GM12874 (cell line): ENCODE data around the gene HDAC9.

Experiments
- TF ChIP-seq, protein P1 (sequence below): IDR thresholded peaks from 2 replicates; pipeline ENCODE4 v1.5.1; 2011; ENCODE audit warnings: low read depth, mild to moderate bottlenecking, control low read depth, low read length, moderate library complexity; ENCODE audit not compliant: insufficient read depth

HDAC9 gene

GRCh38 chr7:18788026-18788425 lies 292.5 kb downstream of the HDAC9 start:
- TF ChIP-seq, protein P1, sequence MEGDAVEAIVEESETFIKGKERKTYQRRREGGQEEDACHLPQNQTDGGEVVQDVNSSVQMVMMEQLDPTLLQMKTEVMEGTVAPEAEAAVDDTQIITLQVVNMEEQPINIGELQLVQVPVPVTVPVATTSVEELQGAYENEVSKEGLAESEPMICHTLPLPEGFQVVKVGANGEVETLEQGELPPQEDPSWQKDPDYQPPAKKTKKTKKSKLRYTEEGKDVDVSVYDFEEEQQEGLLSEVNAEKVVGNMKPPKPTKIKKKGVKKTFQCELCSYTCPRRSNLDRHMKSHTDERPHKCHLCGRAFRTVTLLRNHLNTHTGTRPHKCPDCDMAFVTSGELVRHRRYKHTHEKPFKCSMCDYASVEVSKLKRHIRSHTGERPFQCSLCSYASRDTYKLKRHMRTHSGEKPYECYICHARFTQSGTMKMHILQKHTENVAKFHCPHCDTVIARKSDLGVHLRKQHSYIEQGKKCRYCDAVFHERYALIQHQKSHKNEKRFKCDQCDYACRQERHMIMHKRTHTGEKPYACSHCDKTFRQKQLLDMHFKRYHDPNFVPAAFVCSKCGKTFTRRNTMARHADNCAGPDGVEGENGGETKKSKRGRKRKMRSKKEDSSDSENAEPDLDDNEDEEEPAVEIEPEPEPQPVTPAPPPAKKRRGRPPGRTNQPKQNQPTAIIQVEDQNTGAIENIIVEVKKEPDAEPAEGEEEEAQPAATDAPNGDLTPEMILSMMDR, result no peak

DNA sequence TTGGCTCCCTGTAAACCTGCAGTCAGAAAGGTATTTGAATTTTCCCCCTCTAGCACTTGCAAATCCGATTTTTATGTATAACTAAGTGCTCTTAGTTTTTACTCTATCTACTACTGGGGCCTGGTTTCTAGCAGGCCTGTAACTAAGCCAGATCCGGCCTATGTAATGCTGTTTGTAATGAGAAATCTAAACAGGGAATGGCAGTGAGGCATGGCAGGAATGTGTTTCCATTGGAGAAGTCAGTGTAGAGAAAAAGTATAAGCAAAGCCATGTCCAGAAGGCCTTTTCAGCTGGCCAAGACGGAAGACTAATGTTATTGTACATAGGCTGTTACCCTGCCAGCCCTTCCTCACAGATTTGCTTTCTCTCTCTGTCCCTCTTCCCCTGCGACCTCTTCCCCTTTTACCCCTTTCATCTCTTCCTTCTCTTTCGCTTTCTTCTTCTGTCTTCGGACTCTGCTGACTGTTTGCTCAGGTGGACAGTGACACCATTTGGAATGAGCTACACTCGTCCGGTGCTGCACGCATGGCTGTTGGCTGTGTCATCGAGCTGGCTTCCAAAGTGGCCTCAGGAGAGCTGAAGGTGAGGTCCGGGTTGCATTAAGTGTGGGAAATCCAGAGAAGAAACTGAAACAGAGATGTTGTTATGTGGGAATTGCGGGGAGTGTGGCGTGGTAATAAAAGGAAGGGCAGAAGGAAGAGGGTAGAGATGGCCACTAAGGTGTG lies 297.5 kb downstream of the HDAC9 start:
- TF ChIP-seq, protein P1, result no peak

- TF ChIP-seq, protein P1, result no peak
These were observed 300.7 kb downstream of the HDAC9 start for GRCh38 chr7:18796216-18796615.

GRCh38 chr7:18798088-18798906 lies 302.7 kb downstream of the HDAC9 start:
- TF ChIP-seq, protein P1, result no peak

DNA sequence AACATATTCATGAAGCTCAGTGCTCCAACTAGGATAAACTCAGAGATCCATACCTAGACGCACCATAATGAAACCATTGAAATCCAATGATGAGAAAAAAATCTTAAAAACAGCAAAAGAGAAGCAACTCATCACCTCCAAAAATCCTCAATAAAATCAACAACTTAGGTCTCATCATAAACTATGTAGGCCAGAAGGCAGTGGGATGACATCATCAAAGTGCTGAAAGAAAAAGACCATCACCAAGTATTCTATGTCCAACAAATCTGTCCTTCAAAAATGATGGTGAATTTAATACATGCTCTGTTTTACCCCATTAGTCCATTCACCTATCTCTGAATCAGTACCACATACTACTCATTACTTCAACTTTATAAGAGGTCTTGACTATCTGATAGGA lies 304.4 kb downstream of the HDAC9 start:
- TF ChIP-seq, protein P1, result no peak

- TF ChIP-seq, protein P1, result no peak
These were observed 308.4 kb downstream of the HDAC9 start for GRCh38 chr7:18803923-18804322.

DNA sequence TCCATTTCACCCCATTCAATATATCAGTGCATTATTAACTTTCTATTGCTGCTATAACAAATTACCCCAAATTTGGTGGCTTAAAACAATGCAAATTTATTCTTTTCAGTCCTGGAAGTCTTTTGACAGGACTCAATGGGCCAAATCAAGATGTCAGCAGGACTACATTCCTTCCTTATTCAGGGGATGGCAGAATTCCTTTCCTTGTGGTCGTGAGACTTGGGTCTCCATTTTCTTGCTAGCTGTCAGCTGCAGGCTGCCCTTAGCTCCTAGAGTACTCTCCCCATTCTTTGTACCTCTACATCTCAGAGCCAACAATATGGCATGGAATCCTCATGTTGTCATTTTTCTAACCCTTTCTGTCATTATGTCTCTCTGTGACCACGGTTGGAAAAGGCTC lies 310.6 kb downstream of the HDAC9 start:
- TF ChIP-seq, protein P1, result no peak
